Measurements from ENCODE around the gene LRP2. TPM values are rescaled to one million over a fixed set of nuclear protein-coding genes. Genes with fewer than 3 reads are reported as not detected.

Gene LRP2
- total and polyA plus RNA-seq, 2 of the 8 experiments (the other 6 are each of a cell fraction or from before 2014, with no cell fraction given) = 2.0 to 2.9 TPM

- Histone ChIP-seq H3K36me3 (ENCODE audit: control insufficient read depth in 2 of 4, insufficient read depth in 4 of 4, low read length in 3 of 4) (no peaks in the 10 kb centered on the region), H2BK20ac (ENCODE audit: low read length) (no peak overlapping the region), H2AK5ac (ENCODE audit: low read depth, low read length) (no peak overlapping the region), H3K27me3 (replicated peaks in 1 of 4; ENCODE audit: control insufficient read depth in 3 of 4, extremely low read depth in 1 of 4, insufficient read depth in 3 of 4, low read length in 3 of 4) (no peaks in the 10 kb centered on the region), H3K9me3 (ENCODE audit: insufficient read depth in 2 of 2, low read depth in 1 of 2, low read length in 1 of 2) (no peaks in the 10 kb centered on the region), H3K79me2 (ENCODE audit: control insufficient read depth in 1 of 2, insufficient read depth in 2 of 2, low read length in 2 of 2) (no peaks in the 10 kb centered on the region), H3K27ac (ENCODE audit: low read depth, low read length) (no peak overlapping the region), H3K4me1 (replicated peaks in 1 of 4; ENCODE audit: control insufficient read depth in 3 of 4, insufficient read depth in 4 of 4, low read length in 3 of 4) (peaks cover 0 to 6% (median 3%) of the 10 kb centered on the region in 4 experiments; a peak in 3 of 7 replicates), H3K9ac (replicated peaks in 1 of 4; ENCODE audit: extremely low read depth in 1 of 4, low read depth in 3 of 4, low read length in 3 of 4) (no peak overlapping the region), H3K14ac (ENCODE audit: insufficient read length) (no peak overlapping the region), H3K18ac (ENCODE audit: extremely low read depth, low read length) (no peak overlapping the region), H2BK15ac (ENCODE audit: low read length) (no peak overlapping the region), H4K8ac (ENCODE audit: extremely low read depth, insufficient read depth, low read length) (no peak overlapping the region; the same call in 1 of the 2 replicates), H3K56ac (replicated peaks; ENCODE audit: insufficient read length, low read depth, low read length) (no peak overlapping the region), H3K4ac (replicated peaks; ENCODE audit: insufficient read length, low read depth, low read length) (no peak overlapping the region), H4K91ac (replicated peaks; ENCODE audit: insufficient read length, low read length) (no peak overlapping the region), H2BK5ac (ENCODE audit: low read depth, low read length) (no peak overlapping the region), H3K4me2 (ENCODE audit: insufficient read depth in 1 of 2, low read depth in 2 of 2, low read length in 2 of 2) (no peak overlapping the region), H3K23me2 (ENCODE audit: low read depth, low read length) (no peaks in the 10 kb centered on the region), H3K4me3 (ENCODE audit: extremely low read depth in 1 of 4, insufficient read depth in 2 of 4, low read depth in 3 of 4, low read length in 4 of 4) (no peak overlapping the region), H3K79me1 (ENCODE audit: low read depth, low read length) (no peaks in the 10 kb centered on the region), H3K23ac (ENCODE audit: insufficient read length) (no peak overlapping the region), H2BK12ac (ENCODE audit: low read depth, low read length) (no peak overlapping the region), H2BK120ac (replicated peaks; ENCODE audit: low read depth, low read length) (no peak overlapping the region), H4K5ac (ENCODE audit: insufficient read length, low read depth, low read length) (no peak overlapping the region), H4K20me1 (replicated peaks in 1 of 2; ENCODE audit: control insufficient read depth in 1 of 2, insufficient read depth in 2 of 2, low read length in 2 of 2) (no peaks in the 10 kb centered on the region), H2AFZ (ENCODE audit: low read length) (peak overlapping the region; percentile 55; the same call in 1 of the 2 replicates)
- no peak for DNase-seq (ENCODE audit: low read depth in 1 of 2, low spot score in 2 of 2)
- FAIRE-seq = no peak
- WGBS, 2 experiments (ENCODE audit: extremely low coverage in 1 of 2, insufficient coverage in 1 of 2, insufficient read length in 1 of 2, insufficient replicate concordance in 2 of 2, low coverage in 1 of 2, low lambda C conversion rate in 2 of 2, missing lambda C conversion rate in 1 of 2) = 86% methylated on average over 7 of the region's 7 CpGs; no CpG with 5 or more reads in 1 of the 2 experiments
- POLR2A ChIA-PET (ENCODE audit: partially characterized antibody) = no interaction called here
- CTCF ChIA-PET (ENCODE audit: partially characterized antibody) = interaction anchor here (0.7 to 6.2 kb wide), 25 partner anchors 10 to 294 kb away, joined by 3 to 74 read pairs (median 5); no protein-coding TSS in a partner anchor
- TF ChIP-seq TEAD4 (IDR thresholded peaks at IDR 0.05; ENCODE audit: low read depth, low read length) (no peak), JUN (IDR thresholded peaks at IDR 0.05; ENCODE audit: low read depth, low read length) (no peak), MAFK (IDR thresholded peaks at IDR 0.05; ENCODE audit: low read depth, low read length) (no peak), SIRT6 (IDR thresholded peaks at IDR 0.05; ENCODE audit: low read length) (no peak)
Measured at GRCh38 chr2:169110419-169110818, 251.9 kb downstream of the LRP2 start.

Measured in H1 (cell line).